IMR-90 (cell line): Measurements from ENCODE around the gene AHR. TPM values are rescaled to one million over a fixed set of nuclear protein-coding genes. Genes with fewer than 3 reads are reported as not detected.
A peak's percentile ranks its signal among the peaks of the same experiment; 100 is the strongest.

Source experiments
- ATAC-seq: fragments of 200-7000 bp; cut with Tn5 transposase; 2 replicates; pipeline ENCODE4 v1.9.1; 2020; ENCODE audit warnings: low read depth, mild to moderate bottlenecking, moderate library complexity
- BruUV-seq: library from RNA; stranded (reverse); fragments of 400-500 nt; replicated peaks from 2 replicates; lab custom pipeline; 2021; lab: Mats Ljungman, UMichigan
- CTCF ChIA-PET: fragments of 300-600 bp; formaldehyde crosslinking; extraction: SDS; loops from one replicate; lab custom pipeline; 2021; ENCODE audit warnings: antibody characterized with exemption; lab: Yijun Ruan, JAX
- POLR2A ChIA-PET: fragments of 300-600 bp; sonication (Branson Sonifier 250); formaldehyde crosslinking; loops from one replicate; lab custom pipeline; 2022; ENCODE audit warnings: antibody characterized with exemption; ENCODE audit not compliant: unreplicated experiment; lab: Charles Lee
- DNase-seq: peaks from one replicate; pipeline ENCODE4 v3.0.0; 2013
- H2AFZ ChIP-seq: replicated peaks from 2 replicates; pipeline ENCODE3; 2013; ENCODE audit warnings: low read length, mild to moderate bottlenecking; ENCODE audit not compliant: poor library complexity
- H2AK5ac ChIP-seq: 2 replicates; pipeline ENCODE4 v1.6.1; 2013; ENCODE audit warnings: low read depth, low read length, inconsistent platforms
- H2AK9ac ChIP-seq: replicated peaks from 2 replicates; pipeline ENCODE3; 2013; ENCODE audit warnings: mild to moderate bottlenecking, low read depth, low read length, moderate library complexity; ENCODE audit not compliant: poor library complexity
- H2BK120ac ChIP-seq: 2 replicates; pipeline ENCODE4 v1.6.1; 2013; ENCODE audit warnings: low read depth, low read length, inconsistent platforms
- H2BK15ac ChIP-seq: 3 replicates; pipeline ENCODE4 v1.6.1; 2013; ENCODE audit warnings: low read depth, low read length, inconsistent platforms
- H2BK20ac ChIP-seq: 2 replicates; pipeline ENCODE4 v1.6.1; 2013; ENCODE audit warnings: low read depth, mild to moderate bottlenecking, inconsistent platforms, low read length, moderate library complexity
- H2BK5ac ChIP-seq: 2 replicates; pipeline ENCODE4 v1.6.1; 2013; ENCODE audit warnings: mild to moderate bottlenecking, low read depth, low read length, inconsistent platforms; ENCODE audit not compliant: poor library complexity, severe bottlenecking
- H3K14ac ChIP-seq: replicated peaks from 2 replicates; pipeline ENCODE4 v1.6.1; 2013; ENCODE audit warnings: low read depth, low read length, inconsistent platforms
- H3K18ac ChIP-seq: 2 replicates; pipeline ENCODE4 v1.6.1; 2013; ENCODE audit warnings: low read depth, low read length, control low read depth
- H3K23ac ChIP-seq: 2 replicates; pipeline ENCODE4 v1.6.1; 2013; ENCODE audit warnings: low read depth, low read length, inconsistent platforms
- H3K27ac ChIP-seq: 2 replicates; pipeline ENCODE4 v1.5.1; 2013; ENCODE audit warnings: mild to moderate bottlenecking, control low read depth, low read length; ENCODE audit not compliant: insufficient read depth
- H3K27me3 ChIP-seq: 2 replicates; pipeline ENCODE4 v1.6.1; 2013; ENCODE audit warnings: low read length; ENCODE audit not compliant: control insufficient read depth, insufficient read depth
- H3K36me3 ChIP-seq: 2 replicates; pipeline ENCODE4 v1.6.1; 2013; ENCODE audit warnings: low read length, mixed read lengths; ENCODE audit not compliant: control insufficient read depth, insufficient read depth
- H3K4ac ChIP-seq: 2 replicates; pipeline ENCODE4 v1.6.1; 2013; ENCODE audit warnings: low read depth, low read length, inconsistent platforms
- H3K4me1 ChIP-seq: 2 replicates; pipeline ENCODE4 v1.6.1; 2013; ENCODE audit warnings: low read length, mixed read lengths; ENCODE audit not compliant: control insufficient read depth, insufficient read depth
- H3K4me2 ChIP-seq: 2 replicates; pipeline ENCODE4 v1.6.1; 2013; ENCODE audit warnings: low read depth, mild to moderate bottlenecking, control low read depth, low read length, moderate library complexity
- H3K4me3 ChIP-seq: 2 replicates; pipeline ENCODE4 v1.5.1; 2013; ENCODE audit warnings: low read depth, mild to moderate bottlenecking, control low read depth, low read length, moderate library complexity; ENCODE audit not compliant: insufficient read depth
- H3K56ac ChIP-seq: 2 replicates; pipeline ENCODE4 v1.6.1; 2013; ENCODE audit warnings: low read length, inconsistent platforms; ENCODE audit not compliant: insufficient read depth; ENCODE audit errors: extremely low read depth
- H3K79me1 ChIP-seq, 2 experiments: 2 replicates each; pipeline ENCODE4 v1.6.1; 2013; ENCODE audit warnings: low read length in 2 of 2, inconsistent platforms in 1 of 2, low read depth in 1 of 2
- H3K9ac ChIP-seq: 2 replicates; pipeline ENCODE4 v1.6.1; 2013; ENCODE audit warnings: low read depth, low read length, control low read depth
- H3K9me1 ChIP-seq: 2 replicates; pipeline ENCODE4 v1.6.1; 2013; ENCODE audit warnings: low read length, inconsistent platforms; ENCODE audit not compliant: insufficient read depth
- H3K9me3 ChIP-seq: 2 replicates; pipeline ENCODE4 v1.6.1; 2013; ENCODE audit warnings: low read length; ENCODE audit not compliant: control insufficient read depth, insufficient read depth
- H4K20me1 ChIP-seq: 2 replicates; pipeline ENCODE4 v1.6.1; 2013; ENCODE audit warnings: low read length, inconsistent platforms; ENCODE audit not compliant: insufficient read depth
- H4K5ac ChIP-seq: 2 replicates; pipeline ENCODE4 v1.6.1; 2013; ENCODE audit warnings: mild to moderate bottlenecking, low read depth, low read length, control low read depth
- H4K8ac ChIP-seq, 2 experiments: 2 replicates each; pipeline ENCODE4 v1.6.1; 2013; ENCODE audit warnings: low read depth in 2 of 2, low read length in 2 of 2, control low read depth in 1 of 2, inconsistent platforms in 1 of 2
- H4K91ac ChIP-seq: 2 replicates; pipeline ENCODE4 v1.6.1; 2013; ENCODE audit warnings: low read depth, low read length, inconsistent platforms; ENCODE audit not compliant: insufficient read depth
- CHD1 ChIP-seq: IDR thresholded peaks from 2 replicates; pipeline ENCODE4 v1.6.1; 2012; ENCODE audit warnings: low read depth, low read length, improper control_type of control experiment
- MAFK ChIP-seq: IDR thresholded peaks from 2 replicates; pipeline ENCODE4 v1.6.1; 2012; ENCODE audit warnings: low read depth, low read length, improper control_type of control experiment
- WGBS, 2 experiments: methylation state at CpG; one replicate each; pipeline versions ENCODE4 v1.1.5 to v1.1.7; 2013; ENCODE audit warnings: missing lambda C conversion rate in 2 of 2; ENCODE audit not compliant: insufficient read length in 1 of 2; ENCODE audit errors: extremely low coverage in 2 of 2; 5-methylcytosine and 5-hydroxymethylcytosine counted together
- dilution Hi-C: fragments of 300-500 bp; cut with HindIII; formaldehyde crosslinking; loops from one replicate; pipeline ENCODE4 v1.14.3; 2018; ENCODE audit warnings: low sequenced_read_pairs; ENCODE audit not compliant: unreplicated experiment
- in situ Hi-C: fragments of 300-500 bp; cut with MboI; formaldehyde crosslinking; loops from 3 replicates; pipeline ENCODE4 v1.14.3; 2019; ENCODE audit warnings: low sequenced_read_pairs, inconsistent platforms, mixed read lengths
- intact Hi-C: fragments of 100-400 bp; cut with micrococcal nuclease; formaldehyde crosslinking; loops from 2 replicates; pipeline ENCODE4 v1.10.0; 2022
- polyA plus RNA-seq, 3 experiments: library from polyadenylated mRNA; depleted of rRNA; stranded (reverse); fragments of >200 nt; gene quantifications; 2 replicates each; pipeline ENCODE4 v1.2.3, GENCODE V29; 2012; ENCODE audit warnings: low replicate concordance in 1 of 3
- total RNA-seq: library from RNA; depleted of rRNA; stranded (reverse); fragments of >200 nt; gene quantifications from 2 replicates; pipeline ENCODE4 v1.2.3, GENCODE V29; 2012

The AHR gene
- total and polyA plus RNA-seq, 2 of the 4 experiments (the other 2 are of a cell fraction), result 6.9 to 55.2 TPM

DNA sequence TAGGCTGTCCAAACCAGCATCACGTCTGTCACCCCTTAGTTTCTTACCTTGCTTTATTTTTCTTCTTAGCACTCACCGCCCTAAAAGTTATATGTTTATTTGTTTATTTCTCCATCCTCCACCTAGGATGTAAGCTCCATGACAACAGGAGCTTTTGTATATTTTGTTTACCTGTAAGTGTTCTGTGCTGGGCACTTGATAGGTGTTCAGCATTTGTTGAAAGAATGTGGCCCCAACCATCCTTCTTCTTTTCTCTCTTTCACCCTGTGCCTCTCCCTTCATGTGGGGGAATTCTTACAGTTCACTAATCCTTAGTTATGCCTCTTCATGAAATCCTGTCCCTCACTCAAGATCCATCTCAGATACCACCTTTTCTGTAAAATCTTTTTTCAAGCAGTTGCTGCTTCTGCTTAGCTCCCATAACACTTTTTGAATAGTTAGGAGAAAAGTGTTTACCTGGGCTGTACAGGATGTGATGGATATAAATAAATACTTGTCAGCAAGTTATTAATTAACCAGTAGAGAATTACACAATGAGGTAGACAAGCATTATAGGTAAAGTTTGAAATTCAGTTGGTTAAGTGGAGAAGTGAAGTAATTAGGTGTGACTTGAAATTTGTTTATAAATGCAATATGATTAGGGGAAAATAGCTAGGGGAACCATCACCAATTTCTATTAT, 9.7 kb downstream of the AHR start:
- peak; percentile 9; the same call in 1 of the 2 replicates for TF ChIP-seq MAFK
- TF ChIP-seq CHD1, result no peak
- no peak overlapping the region for H3K27ac ChIP-seq
- H2AFZ ChIP-seq, result no peak overlapping the region
- no peaks in the 10 kb centered on the region for H3K27me3 ChIP-seq
- no peak overlapping the region for H2AK9ac ChIP-seq
- ChIA-PET CTCF (interaction anchor here (0.8 kb wide), 1 partner anchor 204 kb away, joined by 3 read pairs; no protein-coding TSS in a partner anchor), POLR2A (no interaction called here)
- peak overlapping the region; percentile 70 for H3K14ac ChIP-seq
- WGBS, 2 experiments, result no CpG with 5 or more reads among the region's 2 CpGs
- intact Hi-C loops, result loop anchor here (5.0 kb wide), 2 partner anchors 99 to 224 kb away; no protein-coding TSS in a partner anchor
- no TSS peak for BruUV-seq
- dilution Hi-C loops, result no loop called here
- peaks cover 14% of the 10 kb centered on the region; the same call in 1 of the 2 replicates for H4K20me1 ChIP-seq
- peaks cover 4% of the 10 kb centered on the region for H3K9me1 ChIP-seq
- 0 out of 2 replicates have a peak overlapping the region, but pooled peaks have one; percentile 24 for H4K91ac ChIP-seq
- peaks cover 17% of the 10 kb centered on the region for H3K4me1 ChIP-seq
- no peak overlapping the region for H3K4me3 ChIP-seq
- no peak overlapping the region for H2BK20ac ChIP-seq
- no peak overlapping the region for H2AK5ac ChIP-seq
- H4K8ac ChIP-seq, result peak overlapping the region in 1 of 2 experiments; percentile 55; a peak in 2 of 4 replicates
- H3K36me3 ChIP-seq, result peaks cover 7% of the 10 kb centered on the region; the same call in 1 of the 2 replicates
- no peak for DNase-seq
- peak overlapping the region; percentile 23; the same call in 1 of the 3 replicates for H2BK15ac ChIP-seq
- no peak overlapping the region for H2BK5ac ChIP-seq
- peak overlapping the region; percentile 76; the same call in 1 of the 2 replicates for H3K18ac ChIP-seq
- peak overlapping the region; percentile 60; the same call in 1 of the 2 replicates for H4K5ac ChIP-seq
- peak overlapping the region; percentile 27 for H3K4me2 ChIP-seq
- 0 out of 2 replicates have a peak overlapping the region, but pooled peaks have one; percentile 5 for H3K4ac ChIP-seq
- no peak for ATAC-seq
- in situ Hi-C loops, result loop anchor here (10.0 kb wide), 1 partner anchor 337 kb away; no protein-coding TSS in a partner anchor
- peak overlapping the region; percentile 62 for H3K9ac ChIP-seq
- H3K23ac ChIP-seq, result peak overlapping the region; percentile 44
- H3K56ac ChIP-seq, result no peak overlapping the region
- peaks cover 28 to 53% of the 10 kb centered on the region in 2 experiments for H3K79me1 ChIP-seq
- peak overlapping the region; percentile 34; the same call in 1 of the 2 replicates for H2BK120ac ChIP-seq
- no peaks in the 10 kb centered on the region for H3K9me3 ChIP-seq
